CD4-positive, alpha-beta T cell (primary cell): ENCODE results near the gene ANKRD33B. TPM values are rescaled to one million over a fixed set of nuclear protein-coding genes. Genes with fewer than 3 reads are reported as not detected.

Experiments
- ATAC-seq: fragments of 200-7000 bp; cut with Tn5 transposase; one replicate; pipeline ENCODE4 v1.10.0; 2022; ENCODE audit warnings: mild to moderate bottlenecking; ENCODE audit not compliant: poor library complexity
- CTCF ChIA-PET: fragments of 350-600 bp; sonication (Branson Sonifier 250); formaldehyde crosslinking; loops from one replicate; lab custom pipeline; 2021; ENCODE audit warnings: antibody characterized with exemption, inconsistent platforms; lab: Charles Lee
- POLR2A ChIA-PET: fragments of 350-600 bp; sonication (Branson Sonifier 250); formaldehyde crosslinking; loops from one replicate; lab custom pipeline; 2021; ENCODE audit warnings: antibody characterized with exemption, inconsistent platforms; lab: Charles Lee
- DNase-seq, 14 experiments: peaks; one replicate each; pipeline ENCODE4 v3.0.0-alpha.2; 2013 to 2020; ENCODE audit warnings: mixed read lengths in 2 of 14
- H3K27ac ChIP-seq, 2 donors: one replicate each; pipeline versions ENCODE4 v1.5.1 to v1.7.0; 2013; ENCODE audit warnings: low read length in 2 of 2, low read depth in 1 of 2, mild to moderate bottlenecking in 1 of 2
- H3K27me3 ChIP-seq, 2 experiments: 1 replicate in 1 of 2; 2 replicates in 1 of 2; pipeline versions ENCODE4 v1.6.1 to v1.7.0; 2013; ENCODE audit warnings: low read length in 2 of 2, control low read depth in 1 of 2, mild to moderate bottlenecking in 1 of 2, moderate library complexity in 1 of 2; ENCODE audit not compliant: insufficient read depth in 2 of 2, control insufficient read depth in 1 of 2
- H3K36me3 ChIP-seq: one replicate; pipeline ENCODE4 v1.6.1; 2013; ENCODE audit warnings: low read length, control low read depth; ENCODE audit not compliant: insufficient read depth
- H3K4me1 ChIP-seq: one replicate; pipeline ENCODE4 v1.6.1; 2013; ENCODE audit warnings: low read length, control low read depth; ENCODE audit not compliant: insufficient read depth
- H3K4me3 ChIP-seq: one replicate; pipeline ENCODE4 v1.5.1; 2013; ENCODE audit warnings: mild to moderate bottlenecking, low read length, moderate library complexity
- H3K9me3 ChIP-seq, 2 experiments: 1 replicate in 1 of 2; 2 replicates in 1 of 2; pipeline versions ENCODE4 v1.6.1 to v1.7.0; 2013; ENCODE audit warnings: low read length in 2 of 2, mild to moderate bottlenecking in 2 of 2, control low read depth in 1 of 2, moderate library complexity in 1 of 2; ENCODE audit not compliant: control insufficient read depth in 1 of 2, insufficient read depth in 1 of 2
- H3K27ac Mint-ChIP-seq: one replicate; pipeline ENCODE4 v1.8.0; 2020; ENCODE audit warnings: mixed read lengths
- H3K27me3 Mint-ChIP-seq: one replicate; pipeline ENCODE4 v1.8.0; 2021; ENCODE audit warnings: mixed read lengths
- H3K36me3 Mint-ChIP-seq: one replicate; pipeline ENCODE4 v1.8.0; 2021; ENCODE audit warnings: low read depth, mixed read lengths
- H3K4me1 Mint-ChIP-seq: one replicate; pipeline ENCODE4 v1.8.0; 2021; ENCODE audit warnings: low read depth, mixed read lengths
- H3K4me3 Mint-ChIP-seq: one replicate; pipeline ENCODE4 v1.8.0; 2020; ENCODE audit warnings: mild to moderate bottlenecking, mixed read lengths
- H3K9me3 Mint-ChIP-seq: one replicate; pipeline ENCODE4 v1.8.0; 2020; ENCODE audit warnings: mixed read lengths
- intact Hi-C, 2 experiments: fragments of 100-400 bp; cut with DNase I in 1 of 2; cut with micrococcal nuclease in 1 of 2; formaldehyde crosslinking; loops; one replicate each; pipeline versions ENCODE4 v1.15.1 to v1.9.0; 2023 to 2025; cut with DNase I, micrococcal nuclease
- total RNA-seq, 174 experiments: library from RNA in 2 of 174; stranded (reverse) in 2 of 174; gene quantifications; one replicate each; pipeline ENCODE4 v1.2.3 and lab custom pipeline; 2021 to 2026
- TF ChIP-seq, protein P1 (sequence below): fragments of 200-600 bp; IDR thresholded peaks from one replicate; pipeline ENCODE4 v1.8.0; 2022; ENCODE audit warnings: antibody characterized with exemption, mild to moderate bottlenecking

Gene ANKRD33B
- total RNA-seq, 2 experiments from 2014 or later = 0.99 to 1.3 TPM

DNA sequence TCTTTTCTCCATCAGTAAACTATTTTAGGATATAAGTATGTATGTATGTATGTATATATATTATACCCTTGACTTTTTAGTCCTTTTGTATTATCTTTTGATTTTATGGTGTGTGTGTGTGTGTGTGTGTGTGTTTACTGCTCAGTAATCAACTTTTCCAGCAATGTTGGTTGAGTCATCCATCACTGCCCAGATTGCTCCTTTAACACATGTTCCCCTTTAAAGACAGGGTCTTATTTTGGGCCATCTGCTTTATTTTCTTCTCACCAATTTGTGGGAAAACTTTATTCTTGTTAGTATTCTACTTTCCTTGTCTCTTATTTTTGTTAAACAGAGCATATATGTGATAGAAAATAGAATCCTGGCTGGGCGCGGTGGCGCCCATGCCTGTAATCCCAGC is 28.1 kb downstream of the ANKRD33B start:
- Mint-ChIP-seq H3K4me1 (peaks cover 14% of the 10 kb centered on the region), H3K4me3 (no peak overlapping the region), H3K9me3 (no peaks in the 10 kb centered on the region), H3K27me3 (no peaks in the 10 kb centered on the region), H3K36me3 (no peaks in the 10 kb centered on the region), H3K27ac (no peak overlapping the region)
- no peak overlapping the region for H3K4me3 ChIP-seq
- ChIA-PET CTCF (no interaction called here), POLR2A (no interaction called here)
- TF ChIP-seq, protein P1, sequence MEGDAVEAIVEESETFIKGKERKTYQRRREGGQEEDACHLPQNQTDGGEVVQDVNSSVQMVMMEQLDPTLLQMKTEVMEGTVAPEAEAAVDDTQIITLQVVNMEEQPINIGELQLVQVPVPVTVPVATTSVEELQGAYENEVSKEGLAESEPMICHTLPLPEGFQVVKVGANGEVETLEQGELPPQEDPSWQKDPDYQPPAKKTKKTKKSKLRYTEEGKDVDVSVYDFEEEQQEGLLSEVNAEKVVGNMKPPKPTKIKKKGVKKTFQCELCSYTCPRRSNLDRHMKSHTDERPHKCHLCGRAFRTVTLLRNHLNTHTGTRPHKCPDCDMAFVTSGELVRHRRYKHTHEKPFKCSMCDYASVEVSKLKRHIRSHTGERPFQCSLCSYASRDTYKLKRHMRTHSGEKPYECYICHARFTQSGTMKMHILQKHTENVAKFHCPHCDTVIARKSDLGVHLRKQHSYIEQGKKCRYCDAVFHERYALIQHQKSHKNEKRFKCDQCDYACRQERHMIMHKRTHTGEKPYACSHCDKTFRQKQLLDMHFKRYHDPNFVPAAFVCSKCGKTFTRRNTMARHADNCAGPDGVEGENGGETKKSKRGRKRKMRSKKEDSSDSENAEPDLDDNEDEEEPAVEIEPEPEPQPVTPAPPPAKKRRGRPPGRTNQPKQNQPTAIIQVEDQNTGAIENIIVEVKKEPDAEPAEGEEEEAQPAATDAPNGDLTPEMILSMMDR = no peak
- ATAC-seq (no peak), DNase-seq (no peak)
- intact Hi-C loops = no loop called here
- H3K9me3 ChIP-seq = peaks cover 0 to 4% of the 10 kb centered on the region in 2 experiments
- no peaks in the 10 kb centered on the region for H3K27me3 ChIP-seq
- no peak overlapping the region for H3K27ac ChIP-seq
- peaks cover 8% of the 10 kb centered on the region for H3K4me1 ChIP-seq
- no peaks in the 10 kb centered on the region for H3K36me3 ChIP-seq

DNA sequence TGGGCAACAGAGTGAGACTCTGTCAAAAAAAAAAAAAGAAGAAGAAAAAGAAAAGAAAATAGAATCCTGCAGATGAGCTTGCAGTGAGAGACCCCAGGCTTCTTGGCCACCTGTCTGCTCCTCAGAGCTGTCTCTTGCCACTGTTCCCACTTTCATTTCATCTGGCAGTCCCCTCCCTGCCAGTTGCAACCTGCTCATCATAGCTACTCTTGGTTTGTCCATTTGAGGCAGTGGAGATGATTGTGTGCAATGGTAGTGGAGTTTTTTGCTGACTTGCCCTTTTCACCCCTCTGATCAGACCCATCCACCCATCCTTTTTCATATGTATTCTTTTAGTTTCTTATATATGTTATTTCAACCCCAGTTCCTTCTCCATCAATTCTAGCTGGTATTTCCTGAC is 28.7 kb downstream of the ANKRD33B start:
- no peak overlapping the region for H3K4me3 ChIP-seq
- DNase-seq (no peak), ATAC-seq (no peak)
- TF ChIP-seq, protein P1 = no peak
- Mint-ChIP-seq H3K36me3 (peaks cover 1% of the 10 kb centered on the region), H3K27me3 (no peaks in the 10 kb centered on the region), H3K9me3 (peaks cover 1% of the 10 kb centered on the region), H3K27ac (no peak overlapping the region), H3K4me1 (peaks cover 14% of the 10 kb centered on the region), H3K4me3 (no peak overlapping the region)
- POLR2A ChIA-PET = no interaction called here
- peaks cover 0 to 4% of the 10 kb centered on the region in 2 experiments for H3K9me3 ChIP-seq
- peaks cover 8% of the 10 kb centered on the region for H3K4me1 ChIP-seq
- intact Hi-C loops = no loop called here
- H3K27ac ChIP-seq = no peak overlapping the region
- no peaks in the 10 kb centered on the region for H3K27me3 ChIP-seq
- CTCF ChIA-PET = interaction anchor here (0.6 to 0.8 kb wide), 2 partner anchors 35 to 250 kb away, joined by 3 read pairs; no protein-coding TSS in a partner anchor
- H3K36me3 ChIP-seq = no peaks in the 10 kb centered on the region

DNA sequence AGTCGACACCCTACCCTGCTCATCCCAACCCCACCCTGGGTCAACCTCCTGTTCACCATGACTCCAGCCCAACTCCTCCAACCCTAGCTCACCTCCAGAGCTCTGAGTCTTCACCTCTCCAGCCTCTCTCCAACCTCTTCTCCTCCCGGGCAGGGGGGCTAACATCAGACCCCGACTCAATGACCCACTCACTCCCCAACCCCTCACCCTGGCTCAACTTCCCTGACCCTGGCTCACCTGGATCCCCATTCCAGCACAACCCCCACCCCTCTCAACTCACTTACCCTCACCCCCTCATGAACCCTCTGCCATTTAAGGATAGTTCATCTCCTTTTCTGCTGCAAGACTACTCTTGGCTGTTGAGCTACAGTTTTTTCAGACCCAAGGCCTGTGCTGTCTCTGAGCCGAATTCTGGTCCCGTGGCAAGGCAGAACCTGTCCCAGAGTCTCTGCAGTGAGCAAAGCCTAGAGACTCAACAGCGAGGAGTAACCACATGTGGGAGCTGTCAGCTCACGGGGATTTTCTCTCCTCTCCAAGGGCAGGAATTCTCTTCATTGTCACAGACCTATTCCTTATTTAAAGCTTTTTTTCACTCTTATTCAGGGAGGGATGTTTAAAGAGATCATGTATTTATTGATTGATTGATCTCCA is 29.8 kb downstream of the ANKRD33B start:
- no peak overlapping the region for H3K4me3 Mint-ChIP-seq
- H3K9me3 Mint-ChIP-seq = peaks cover 2% of the 10 kb centered on the region
- ChIA-PET POLR2A (interaction anchor here (0.6 kb wide), 1 partner anchor 8 kb away, joined by 3 read pairs; no protein-coding TSS in a partner anchor), CTCF (no interaction called here)
- H3K4me1 Mint-ChIP-seq = peaks cover 14% of the 10 kb centered on the region
- no peaks in the 10 kb centered on the region for H3K36me3 ChIP-seq
- no peaks in the 10 kb centered on the region for H3K27me3 ChIP-seq
- H3K4me1 ChIP-seq = peaks cover 8% of the 10 kb centered on the region
- DNase-seq (no peak), ATAC-seq (no peak)
- intact Hi-C loops = no loop called here
- H3K36me3 Mint-ChIP-seq = peaks cover 5% of the 10 kb centered on the region
- TF ChIP-seq, protein P1 = no peak
- H3K27me3 Mint-ChIP-seq = no peaks in the 10 kb centered on the region
- peaks cover 0 to 4% of the 10 kb centered on the region in 2 experiments for H3K9me3 ChIP-seq
- no peak overlapping the region for H3K27ac ChIP-seq
- H3K27ac Mint-ChIP-seq = no peak overlapping the region
- H3K4me3 ChIP-seq = no peak overlapping the region
